NCI-H526 (cell line): Measurements from ENCODE around the gene BRPF1.
A peak's percentile ranks its signal among the peaks of the same experiment; 100 is the strongest.

Experiments
- DNase-seq, 2 experiments: peaks; one replicate each; lab custom pipeline; 2025; lab: John Stamatoyannopoulos, UW

Gene BRPF1

DNA sequence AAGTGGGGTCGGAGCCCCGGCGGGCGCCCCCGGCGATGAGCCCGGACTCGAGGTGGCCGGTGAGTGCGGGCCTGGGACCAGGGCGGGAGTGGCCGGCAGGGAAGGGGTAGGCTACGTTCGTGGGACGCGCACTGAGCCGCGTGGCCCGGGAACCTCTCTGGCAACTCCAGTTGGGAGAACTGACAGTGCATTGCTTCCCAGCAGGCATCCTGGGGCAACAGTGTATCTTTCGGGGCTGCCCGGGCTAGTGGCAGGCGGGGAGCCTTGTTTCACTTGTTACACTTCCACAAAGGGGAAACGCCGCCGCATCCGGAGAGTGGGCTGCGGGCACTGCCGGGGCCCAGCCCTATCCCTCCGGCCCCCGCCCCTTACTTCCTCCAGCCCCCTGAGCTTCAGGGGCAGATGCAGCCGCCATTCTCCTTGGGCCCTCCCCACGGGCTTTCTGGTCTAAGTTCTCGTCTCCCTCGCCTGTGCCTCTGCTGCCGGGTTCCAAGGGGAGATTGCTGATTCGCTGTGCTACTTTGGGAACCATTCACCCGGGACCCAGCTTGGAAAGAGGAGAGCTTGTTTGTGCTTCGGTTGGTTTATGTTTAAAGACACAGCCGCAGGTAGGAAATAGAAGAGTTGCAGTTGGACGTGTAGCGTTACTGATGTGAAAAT is 675 bp downstream of the BRPF1 start:
- DNase-seq: peak in 1 of 2 experiments; percentile 24

DNA sequence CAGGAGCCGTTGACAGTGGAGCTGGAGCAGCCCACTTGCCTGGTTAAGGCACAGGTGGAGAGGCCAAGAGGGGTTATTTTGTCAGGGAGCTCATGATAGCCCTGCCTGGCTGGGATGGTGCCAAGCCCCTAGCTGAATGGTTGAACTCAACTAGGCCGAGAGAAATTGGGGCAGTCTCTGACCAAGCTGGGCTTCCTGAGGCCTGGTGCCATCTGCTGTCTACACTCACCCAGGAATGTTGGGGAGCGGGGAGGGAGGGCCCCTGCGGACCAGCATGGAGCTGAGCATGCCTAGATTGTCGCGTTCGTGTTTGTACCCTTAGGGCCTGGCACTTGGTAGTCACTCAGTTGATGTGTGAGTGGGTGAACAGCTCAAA is 1.2 kb downstream of the BRPF1 start:
- DNase-seq: no peak

DNA sequence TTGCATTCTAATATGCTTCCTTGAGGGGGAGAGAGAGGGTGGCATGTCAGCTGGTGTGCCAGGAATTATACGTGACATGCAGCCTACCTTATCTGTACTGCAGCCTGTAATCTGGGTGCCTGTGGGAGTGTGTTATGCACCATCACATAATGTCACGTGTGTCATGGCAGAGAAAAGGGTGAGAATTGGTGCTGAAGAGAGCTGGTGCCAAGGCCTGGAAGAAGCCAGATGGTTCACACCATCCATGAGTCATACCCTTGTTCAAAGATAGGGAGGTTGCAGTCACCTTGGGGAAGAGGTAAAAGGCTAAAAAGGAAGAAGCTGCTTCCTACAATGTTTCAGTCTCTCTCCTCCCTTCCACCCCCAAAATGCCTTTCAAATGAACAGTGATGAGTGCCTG is 5.3 kb downstream of the BRPF1 start:
- no peak for DNase-seq

DNA sequence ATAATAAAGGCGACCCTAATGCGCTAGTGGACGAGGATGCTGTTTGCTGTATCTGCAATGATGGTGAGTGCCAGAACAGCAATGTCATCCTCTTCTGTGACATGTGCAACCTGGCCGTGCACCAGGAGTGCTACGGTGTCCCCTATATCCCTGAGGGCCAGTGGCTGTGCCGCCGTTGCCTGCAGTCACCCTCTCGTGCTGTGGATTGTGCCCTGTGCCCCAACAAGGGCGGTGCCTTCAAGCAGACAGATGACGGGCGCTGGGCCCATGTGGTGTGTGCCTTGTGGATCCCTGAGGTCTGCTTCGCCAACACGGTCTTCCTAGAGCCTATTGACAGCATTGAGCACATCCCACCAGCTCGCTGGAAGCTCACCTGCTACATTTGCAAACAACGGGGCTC is 7.6 kb downstream of the BRPF1 start:
- DNase-seq: no peak

DNA sequence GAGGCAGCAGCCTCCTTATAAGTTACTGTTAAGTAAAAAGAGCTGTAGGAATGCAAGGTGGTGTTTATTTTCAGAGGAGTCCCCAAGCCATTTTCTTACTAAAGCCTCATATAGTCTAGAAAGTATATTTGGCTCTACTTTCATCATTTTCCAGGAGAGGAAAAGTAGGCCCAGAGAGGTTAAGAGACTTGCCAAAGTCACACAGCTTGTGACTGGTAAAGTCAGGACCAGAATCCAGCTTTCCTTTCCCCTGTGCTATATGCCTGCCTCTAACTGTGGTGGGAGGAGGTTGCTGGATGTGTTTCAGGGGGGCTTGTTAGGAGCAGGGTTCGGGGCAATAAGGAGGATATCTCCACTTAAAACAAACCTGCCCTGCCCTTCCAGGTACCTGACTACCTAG is 11.0 kb downstream of the BRPF1 start:
- DNase-seq: no peak

DNA sequence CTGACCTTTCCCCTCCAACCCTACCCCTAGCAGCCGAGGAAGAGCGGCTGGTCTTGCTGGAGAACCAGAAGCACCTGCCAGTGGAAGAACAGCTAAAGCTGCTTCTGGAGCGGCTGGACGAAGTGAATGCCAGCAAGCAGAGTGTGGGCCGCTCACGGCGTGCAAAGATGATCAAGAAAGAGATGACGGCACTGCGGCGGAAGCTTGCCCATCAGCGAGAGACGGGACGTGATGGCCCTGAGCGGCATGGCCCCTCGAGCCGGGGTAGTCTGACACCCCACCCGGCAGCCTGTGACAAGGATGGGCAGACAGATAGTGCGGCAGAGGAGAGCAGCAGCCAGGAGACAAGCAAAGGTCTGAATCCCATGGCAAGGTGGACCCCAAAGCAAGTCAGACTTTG is 12.0 kb downstream of the BRPF1 start:
- no peak for DNase-seq

DNA sequence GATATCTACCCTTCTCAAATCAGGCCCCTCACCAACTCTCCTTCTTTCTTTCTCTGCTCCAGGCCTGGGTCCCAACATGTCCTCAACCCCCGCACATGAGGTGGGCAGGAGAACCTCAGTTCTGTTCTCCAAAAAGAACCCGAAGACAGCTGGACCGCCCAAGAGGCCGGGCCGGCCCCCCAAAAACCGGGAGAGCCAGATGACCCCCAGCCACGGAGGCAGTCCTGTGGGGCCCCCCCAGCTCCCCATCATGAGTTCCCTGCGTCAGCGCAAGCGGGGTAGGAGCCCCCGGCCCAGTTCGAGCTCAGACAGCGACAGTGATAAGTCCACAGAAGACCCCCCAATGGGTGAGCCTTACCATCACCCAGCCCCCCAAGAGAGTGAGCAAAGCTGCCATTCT is 12.6 kb downstream of the BRPF1 start:
- DNase-seq: no peak

DNA sequence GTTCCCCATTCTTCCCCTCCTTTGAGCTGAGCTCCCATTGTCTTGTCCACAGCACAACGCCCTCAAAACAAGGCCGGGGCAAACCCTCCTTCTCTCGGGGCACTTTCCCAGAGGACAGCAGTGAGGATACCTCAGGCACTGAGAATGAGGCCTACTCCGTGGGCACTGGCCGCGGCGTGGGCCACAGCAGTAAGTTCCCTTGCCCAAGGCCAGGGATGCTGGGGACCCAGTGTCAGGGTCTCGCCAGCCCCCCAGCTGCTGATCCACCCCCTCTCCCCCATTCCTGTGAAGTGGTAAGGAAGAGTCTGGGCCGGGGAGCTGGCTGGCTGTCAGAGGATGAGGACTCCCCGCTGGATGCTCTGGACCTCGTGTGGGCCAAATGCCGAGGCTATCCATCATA is 14.0 kb downstream of the BRPF1 start:
- no peak for DNase-seq

DNA sequence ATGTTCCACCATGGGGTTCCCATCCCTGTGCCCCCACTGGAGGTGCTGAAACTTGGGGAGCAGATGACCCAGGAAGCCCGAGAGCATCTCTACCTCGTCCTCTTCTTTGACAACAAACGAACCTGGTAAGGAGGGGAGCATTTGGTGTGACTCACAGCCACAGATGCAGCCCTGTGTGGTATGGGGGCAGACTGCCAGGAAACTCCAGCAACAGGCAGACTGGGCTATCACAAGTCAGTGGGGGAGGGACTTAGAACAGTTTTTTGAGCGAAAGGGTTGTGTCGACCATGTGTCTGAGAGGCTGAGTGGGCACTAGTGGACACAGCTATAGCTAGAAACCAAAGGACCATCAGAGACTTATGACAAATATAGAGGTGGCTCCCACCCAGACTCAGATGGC is 14.8 kb downstream of the BRPF1 start:
- no peak for DNase-seq

DNA sequence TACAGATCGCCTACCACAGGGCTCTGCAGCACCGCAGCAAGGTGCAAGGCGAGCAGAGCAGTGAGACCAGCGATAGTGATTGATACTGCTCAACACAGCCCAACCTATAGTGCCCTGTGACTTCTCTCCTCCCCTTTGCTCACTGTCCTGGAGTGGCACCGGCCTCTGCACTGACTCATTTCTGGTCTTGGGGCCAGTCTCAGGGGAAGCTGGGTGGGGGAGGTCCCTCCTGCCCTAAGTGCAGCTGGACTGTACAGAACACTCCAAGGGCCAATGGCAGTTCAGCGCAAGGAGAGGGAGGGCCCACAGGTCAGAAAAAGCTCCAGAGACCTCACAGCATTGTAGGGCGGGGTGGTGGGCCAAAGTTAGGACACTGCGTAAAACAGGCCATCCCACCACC is 15.7 kb downstream of the BRPF1 start:
- no peak for DNase-seq

DNA sequence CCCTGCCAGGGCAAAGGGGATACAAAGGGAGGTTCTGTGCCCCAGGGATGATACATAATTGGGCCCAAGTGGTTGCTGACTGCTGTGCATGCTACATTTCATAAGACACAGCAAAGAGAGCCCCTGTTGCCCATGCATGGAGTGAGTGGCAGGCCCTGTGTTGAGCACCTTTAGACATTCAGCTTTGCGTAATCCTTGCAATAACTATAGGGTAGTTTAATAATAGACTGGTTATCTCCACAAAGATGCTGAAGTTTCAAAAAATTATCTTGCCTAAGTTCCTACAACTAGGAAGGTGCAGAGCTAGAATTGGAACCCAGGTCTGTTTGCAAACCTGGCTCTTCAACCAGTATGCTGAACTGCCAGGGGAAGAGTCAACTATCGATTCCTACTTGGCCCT is 16.5 kb downstream of the BRPF1 start:
- DNase-seq: no peak

DNA sequence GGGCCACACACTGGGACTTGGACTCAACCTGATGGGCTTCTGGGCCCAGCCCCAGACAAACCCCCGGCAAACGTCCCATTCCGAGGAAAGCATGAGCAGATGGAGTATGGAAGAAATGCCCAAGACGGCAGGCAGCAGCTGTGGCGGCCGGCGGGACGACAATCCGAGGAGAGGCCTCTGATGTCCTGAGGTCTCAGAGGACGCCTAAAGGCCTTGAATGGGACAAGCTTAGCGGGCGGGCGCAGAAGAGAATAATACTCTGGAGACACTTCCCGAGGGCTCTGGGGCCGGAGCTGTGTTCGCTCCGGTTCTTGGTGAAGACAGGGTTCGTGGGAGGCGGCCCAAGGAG is 17.7 kb downstream of the BRPF1 start:
- DNase-seq: peak; percentile 51 to 70

DNA sequence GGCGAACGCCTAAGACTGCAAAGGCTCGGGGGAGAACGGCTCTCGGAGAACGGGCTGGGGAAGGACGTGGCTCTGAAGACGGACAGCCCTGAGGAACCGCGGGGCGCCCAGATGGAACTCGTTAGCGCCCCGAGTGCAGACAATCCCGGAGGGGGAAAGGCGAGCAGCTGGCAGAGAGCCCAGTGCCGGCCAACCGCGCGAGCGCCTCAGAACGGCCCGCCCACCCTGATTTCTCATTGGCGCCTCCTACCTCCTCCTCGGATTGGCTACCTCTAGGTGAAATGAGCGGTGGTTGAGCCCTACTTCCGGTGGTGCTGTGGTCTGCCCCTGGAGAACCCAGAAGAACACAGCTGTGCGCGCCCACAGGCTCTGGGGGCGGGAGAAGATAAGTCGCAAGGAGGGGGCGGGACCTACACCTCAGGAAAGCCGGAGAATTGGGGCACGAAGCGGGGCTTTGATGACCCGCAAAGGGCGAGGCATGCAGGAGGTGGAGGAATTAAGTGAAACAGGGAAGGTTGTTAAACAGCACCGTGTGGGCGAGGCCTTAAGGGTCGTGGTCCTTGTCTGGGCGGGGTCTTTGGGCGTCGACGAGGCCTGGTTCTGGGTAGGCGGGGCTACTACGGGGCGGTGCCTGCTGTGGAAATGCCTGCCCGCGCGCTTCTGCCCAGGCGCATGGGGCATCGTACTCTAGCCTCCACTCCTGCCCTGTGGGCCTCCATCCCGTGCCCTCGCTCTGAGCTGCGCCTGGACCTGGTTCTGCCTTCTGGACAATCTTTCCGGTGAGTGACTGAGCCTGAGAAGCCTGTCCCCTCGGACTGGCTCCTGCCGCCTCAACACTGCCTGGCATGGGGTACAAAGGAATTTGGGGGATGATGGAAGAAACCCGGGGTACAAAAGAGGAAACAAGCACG is 18.4 kb downstream of the BRPF1 start, which contains the start of gene OGG1:
Gene OGG1, plus strand, starts transcription at position 308 of the 911 bp plus-strand sequence. Its CDS starts 335 bp downstream, at position 643.
- DNase-seq: peak; percentile 96 to 98

DNA sequence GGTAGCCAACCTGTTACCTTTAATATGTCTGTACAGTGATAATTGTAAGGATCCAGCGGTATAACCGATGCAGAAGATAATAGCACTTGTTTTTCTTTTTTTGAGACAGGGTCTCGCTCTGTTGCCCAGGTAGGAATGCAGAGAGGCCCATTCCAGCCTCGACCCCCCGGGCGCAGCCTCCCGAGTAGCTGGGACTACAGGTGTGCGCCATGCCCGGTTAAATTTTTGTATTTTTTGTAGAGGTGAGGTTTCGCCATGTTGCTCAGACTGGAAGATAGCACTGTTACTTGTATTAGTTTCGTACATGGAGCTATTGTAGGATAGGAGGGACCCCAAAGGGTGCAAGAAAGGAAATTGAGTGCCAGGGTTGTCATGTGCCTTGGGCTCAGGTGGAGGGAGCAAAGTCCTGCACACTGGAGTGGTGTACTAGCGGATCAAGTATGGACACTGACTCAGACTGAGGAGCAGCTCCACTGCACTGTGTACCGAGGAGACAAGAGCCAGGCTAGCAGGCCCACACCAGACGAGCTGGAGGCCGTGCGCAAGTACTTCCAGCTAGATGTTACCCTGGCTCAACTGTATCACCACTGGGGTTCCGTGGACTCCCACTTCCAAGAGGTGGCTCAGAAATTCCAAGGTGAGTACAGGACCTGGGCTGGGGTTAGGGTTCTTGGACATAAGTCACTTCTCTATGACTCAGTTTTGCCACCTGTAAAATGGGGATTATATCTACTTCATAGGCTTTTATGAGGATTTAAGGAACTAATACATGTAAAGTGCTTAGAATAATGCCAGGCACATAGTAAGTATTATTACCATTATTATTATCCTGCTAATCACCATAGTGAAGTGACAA is 19.2 kb downstream of the BRPF1 start:
- DNase-seq: peak in 1 of 2 experiments; percentile 20

DNA sequence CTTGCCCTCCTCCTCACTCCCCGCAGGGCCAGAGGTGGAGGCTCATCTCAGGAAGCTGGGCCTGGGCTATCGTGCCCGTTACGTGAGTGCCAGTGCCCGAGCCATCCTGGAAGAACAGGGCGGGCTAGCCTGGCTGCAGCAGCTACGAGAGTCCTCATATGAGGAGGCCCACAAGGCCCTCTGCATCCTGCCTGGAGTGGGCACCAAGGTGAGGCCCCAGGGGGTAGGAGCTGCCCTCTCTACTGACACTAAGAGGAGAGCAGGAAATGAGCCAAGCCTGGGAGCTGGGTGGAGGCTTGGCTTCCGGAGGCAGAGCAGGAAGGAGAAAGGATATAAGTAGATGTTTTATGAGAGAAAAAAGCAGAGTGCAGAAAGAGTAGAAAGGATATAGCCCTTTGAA is 23.1 kb downstream of the BRPF1 start:
- DNase-seq: no peak

DNA sequence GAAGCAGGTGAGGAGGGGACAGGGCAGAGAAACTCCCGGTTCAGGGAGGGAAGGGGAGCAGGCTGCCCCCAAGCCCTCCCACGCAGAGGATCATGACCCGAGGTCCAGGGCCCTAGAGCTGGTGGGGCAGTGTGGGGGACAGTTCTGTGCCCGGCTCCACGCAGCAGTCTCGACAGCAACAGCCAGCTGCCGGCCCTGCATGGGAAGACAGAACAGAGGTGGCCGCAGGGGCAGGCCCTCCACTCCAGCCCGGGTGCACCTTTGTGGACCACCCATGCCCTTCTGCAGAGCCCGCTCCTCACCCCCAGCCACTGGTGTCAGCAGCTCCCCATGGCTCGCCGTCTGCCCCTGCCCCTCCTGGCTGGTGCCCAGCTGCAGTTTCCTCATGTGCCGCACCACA is 25.9 kb downstream of the BRPF1 start:
- no peak for DNase-seq

DNA sequence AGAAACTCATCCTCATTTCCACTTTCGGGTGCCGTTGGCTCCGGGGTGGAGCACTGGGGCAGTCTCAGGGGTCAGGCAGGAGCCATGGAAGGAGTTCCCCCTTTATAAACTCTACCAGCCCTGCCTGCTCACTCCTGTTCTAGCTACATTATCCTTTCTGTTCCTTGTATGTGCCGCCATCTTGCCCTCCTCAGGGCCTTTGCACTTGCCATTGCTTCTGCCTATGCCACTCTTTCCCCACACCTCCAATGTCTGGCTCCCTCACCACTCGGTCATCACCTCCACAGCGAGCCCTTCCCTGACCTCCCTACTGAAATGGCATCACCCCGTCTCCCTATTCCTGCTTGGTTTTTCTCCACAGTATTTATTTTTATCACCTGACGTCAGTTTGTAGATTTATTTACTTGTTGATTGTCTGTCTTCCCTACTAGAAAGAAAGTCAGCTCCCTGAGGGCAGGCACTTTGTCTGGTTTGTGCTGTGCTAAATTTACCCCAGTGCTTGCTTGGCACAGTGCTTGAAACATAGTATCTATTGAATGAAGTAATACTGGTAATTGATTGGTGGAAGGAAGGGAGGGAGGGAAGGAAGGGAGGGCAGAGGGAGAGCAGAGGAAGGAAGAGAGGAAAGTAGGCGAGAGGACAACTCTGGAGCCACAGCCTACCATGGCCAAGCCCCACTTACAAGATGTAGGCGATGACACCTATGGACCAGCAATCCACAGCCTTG is 29.4 kb downstream of the BRPF1 start:
- no peak for DNase-seq

DNA sequence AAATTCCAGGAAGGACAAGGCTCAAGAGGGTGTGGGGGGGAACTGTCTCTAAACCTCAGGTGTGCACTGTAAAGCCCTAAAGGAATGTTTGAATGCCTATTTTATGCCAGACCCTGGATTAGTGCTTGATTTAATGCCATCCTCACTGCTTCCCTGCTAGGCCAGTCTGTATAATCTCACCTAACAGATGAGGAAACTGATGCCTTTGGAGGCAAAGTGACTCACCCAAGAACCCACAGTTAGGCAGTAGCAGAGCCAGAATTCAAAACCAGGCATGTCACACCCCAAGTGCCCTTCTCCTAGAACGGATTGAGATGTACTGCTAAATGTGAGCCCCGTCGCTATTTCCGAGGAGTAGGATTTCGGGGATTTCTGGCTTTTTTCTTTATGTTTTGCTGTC is 30.4 kb downstream of the BRPF1 start:
- DNase-seq: no peak

DNA sequence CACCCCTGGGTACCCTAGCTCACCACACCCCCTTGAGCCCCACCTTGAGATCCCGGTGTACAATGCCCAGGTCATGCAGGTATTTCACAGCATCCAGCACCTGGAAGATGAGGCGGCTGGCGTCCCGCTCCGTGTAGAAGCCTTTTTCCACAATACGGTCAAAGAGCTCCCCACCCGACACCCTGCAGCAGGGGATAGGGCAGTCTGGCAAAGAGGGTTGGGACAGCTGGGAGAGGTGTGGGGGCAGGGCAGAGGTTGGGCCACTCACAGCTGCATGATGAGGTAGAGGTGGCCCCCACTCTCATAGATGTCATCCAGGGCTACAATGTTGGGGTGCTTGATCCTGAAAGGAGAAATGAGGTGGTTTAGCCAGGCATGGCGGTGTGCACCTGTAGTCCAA is 31.3 kb downstream of the BRPF1 start:
- no peak for DNase-seq

DNA sequence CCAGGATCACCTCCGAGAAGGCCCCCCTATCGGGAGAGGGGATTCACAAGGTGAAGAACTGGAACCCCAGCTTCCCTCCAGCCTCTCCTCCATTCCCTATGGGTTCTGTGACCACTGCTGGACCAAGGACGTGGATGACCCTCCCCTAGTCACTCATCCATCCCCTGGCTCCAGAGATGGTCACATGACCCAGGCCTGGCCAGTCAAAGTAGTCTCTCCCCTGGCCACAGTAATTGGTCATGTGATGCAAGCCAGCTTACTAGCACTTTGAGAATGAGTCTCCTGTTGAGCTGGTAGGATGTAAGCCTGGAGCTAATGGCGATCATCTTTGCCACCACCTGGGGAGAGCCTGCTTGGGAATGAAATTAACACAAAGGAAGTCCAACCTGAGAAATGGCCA is 34.3 kb downstream of the BRPF1 start:
- no peak for DNase-seq

DNA sequence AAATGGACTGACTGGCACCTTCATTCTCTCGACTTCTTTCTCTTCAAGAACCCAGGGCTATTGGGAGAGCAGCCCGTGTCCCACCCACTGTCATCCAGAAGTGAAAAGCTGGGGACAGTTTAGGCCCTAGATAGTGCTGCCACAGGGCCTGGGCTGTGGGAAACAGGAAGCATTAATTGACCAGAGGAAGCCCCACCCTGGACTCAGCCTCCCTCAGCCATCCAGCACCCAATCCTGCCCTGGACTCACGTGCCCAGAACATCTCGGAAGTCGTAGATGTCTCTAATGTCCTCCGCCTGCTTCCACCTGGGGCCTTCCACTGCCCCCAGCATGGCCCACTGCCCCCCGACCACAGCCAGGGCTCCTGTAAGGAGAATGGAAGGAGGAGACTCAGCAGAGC is 35.9 kb downstream of the BRPF1 start:
- DNase-seq: no peak
